Nephron (organoid): Measurements from ENCODE around the gene ALDH1L2.
A peak's percentile ranks its signal among the peaks of the same experiment; 100 is the strongest.

Experiments
- H3K27ac Mint-ChIP-seq, 3 experiments: 2 replicates each; pipeline ENCODE4 v1.8.0; 2020; ENCODE audit warnings: mixed read lengths in 3 of 3, mild to moderate bottlenecking in 2 of 3, moderate library complexity in 1 of 3
- H3K27me3 Mint-ChIP-seq: 2 replicates; pipeline ENCODE4 v1.8.0; 2021; ENCODE audit warnings: low read depth, mild to moderate bottlenecking, moderate library complexity, mixed read lengths
- H3K36me3 Mint-ChIP-seq: 2 replicates; pipeline ENCODE4 v1.8.0; 2020; ENCODE audit warnings: low read depth, mixed read lengths
- H3K4me1 Mint-ChIP-seq: 2 replicates; pipeline ENCODE4 v1.8.0; 2020; ENCODE audit warnings: mixed read lengths
- H3K4me3 Mint-ChIP-seq, 3 experiments: 2 replicates each; pipeline ENCODE4 v1.8.0; 2020; ENCODE audit warnings: mild to moderate bottlenecking in 3 of 3, mixed read lengths in 3 of 3, moderate library complexity in 2 of 3
- H3K9me3 Mint-ChIP-seq: 2 replicates; pipeline ENCODE4 v1.8.0; 2020; ENCODE audit warnings: mixed read lengths
- CTCF ChIP-seq, 3 experiments: fragments of 200-600 bp; sonication (generic); IDR thresholded peaks; one replicate each; pipeline ENCODE4 v1.5.0; 2021; ENCODE audit warnings: antibody characterized with exemption in 3 of 3; ENCODE audit not compliant: unreplicated experiment in 3 of 3

ALDH1L2 gene

GRCh38 chr12:105109465-105110212 lies 25.4 kb upstream of the ALDH1L2 start:
- H3K9me3 Mint-ChIP-seq = no peaks in the 10 kb centered on the region
- peak overlapping the region; percentile 4 to 98 (median 65) for H3K27ac Mint-ChIP-seq
- peak overlapping the region; percentile 91 to 99 (median 97) for H3K4me3 Mint-ChIP-seq
- TF ChIP-seq CTCF (IDR thresholded peaks at IDR 0.05; ENCODE audit: unreplicated experiment in 3 of 3) = no peak
- no peaks in the 10 kb centered on the region for H3K27me3 Mint-ChIP-seq
- H3K4me1 Mint-ChIP-seq = peaks cover 33% of the 10 kb centered on the region
- H3K36me3 Mint-ChIP-seq = peaks cover 30% of the 10 kb centered on the region

- Mint-ChIP-seq H3K4me3 (peak within 1 kb of the TSS; percentile 91 to 99 (median 97)), H3K36me3 (peaks cover 16% of the 10 kb centered on the region), H3K27ac (peak within 1 kb of the TSS; percentile 92 to 99 (median 98)), H3K4me1 (peaks cover 33% of the 10 kb centered on the region), H3K9me3 (no peaks in the 10 kb centered on the region), H3K27me3 (no peaks in the 10 kb centered on the region)
- TF ChIP-seq CTCF (IDR thresholded peaks at IDR 0.05; ENCODE audit: unreplicated experiment in 3 of 3) = no peak
These were observed 23.5 kb upstream of the ALDH1L2 start, which contains the start of gene WASHC4 for GRCh38 chr12:105107494-105108371. WASHC4 (plus strand) TSS chr12:105107731; CDS start chr12:105107801, 70 bp downstream.

GRCh38 chr12:105107171-105107493 lies 22.9 kb upstream of the ALDH1L2 start:
- TF ChIP-seq CTCF (IDR thresholded peaks at IDR 0.05; ENCODE audit: unreplicated experiment in 3 of 3) = no peak
- Mint-ChIP-seq H3K27ac (peak overlapping the region; percentile 92 to 99 (median 98)), H3K27me3 (no peaks in the 10 kb centered on the region), H3K4me1 (peaks cover 33% of the 10 kb centered on the region), H3K9me3 (no peaks in the 10 kb centered on the region), H3K36me3 (peaks cover 10% of the 10 kb centered on the region), H3K4me3 (peak overlapping the region; percentile 91 to 99 (median 97))

GRCh38 chr12:105106621-105107020 lies 22.4 kb upstream of the ALDH1L2 start:
- Mint-ChIP-seq H3K27ac (peak overlapping the region; percentile 92 to 99 (median 98)), H3K36me3 (peaks cover 5% of the 10 kb centered on the region)

GRCh38 chr12:105104762-105105161 lies 20.5 kb upstream of the ALDH1L2 start:
- H3K4me1 Mint-ChIP-seq = peaks cover 28% of the 10 kb centered on the region
- no peak for TF ChIP-seq CTCF (IDR thresholded peaks at IDR 0.05; ENCODE audit: unreplicated experiment in 3 of 3)
- H3K27ac Mint-ChIP-seq = no peak overlapping the region
- peak overlapping the region in 1 of 3 experiments; percentile 41 for H3K4me3 Mint-ChIP-seq
- H3K27me3 Mint-ChIP-seq = no peaks in the 10 kb centered on the region
- no peaks in the 10 kb centered on the region for H3K36me3 Mint-ChIP-seq
- H3K9me3 Mint-ChIP-seq = no peaks in the 10 kb centered on the region

More at GRCh38 chr12:105106621-105107020, 22.4 kb upstream of the ALDH1L2 start:
- no peak for TF ChIP-seq CTCF (IDR thresholded peaks at IDR 0.05; ENCODE audit: unreplicated experiment in 3 of 3)
- Mint-ChIP-seq H3K27me3 (no peaks in the 10 kb centered on the region), H3K4me1 (peaks cover 29% of the 10 kb centered on the region), H3K4me3 (peak overlapping the region; percentile 91 to 99 (median 97)), H3K9me3 (no peaks in the 10 kb centered on the region)
